ENCODE measurements around the gene FHOD1. TPM values are rescaled to one million over a fixed set of nuclear protein-coding genes. Genes with fewer than 3 reads are reported as not detected.

Gene FHOD1
- total RNA-seq, 4 donors from 2014 or later, result 15.1 to 53.3 (median 32.5) TPM

DNA sequence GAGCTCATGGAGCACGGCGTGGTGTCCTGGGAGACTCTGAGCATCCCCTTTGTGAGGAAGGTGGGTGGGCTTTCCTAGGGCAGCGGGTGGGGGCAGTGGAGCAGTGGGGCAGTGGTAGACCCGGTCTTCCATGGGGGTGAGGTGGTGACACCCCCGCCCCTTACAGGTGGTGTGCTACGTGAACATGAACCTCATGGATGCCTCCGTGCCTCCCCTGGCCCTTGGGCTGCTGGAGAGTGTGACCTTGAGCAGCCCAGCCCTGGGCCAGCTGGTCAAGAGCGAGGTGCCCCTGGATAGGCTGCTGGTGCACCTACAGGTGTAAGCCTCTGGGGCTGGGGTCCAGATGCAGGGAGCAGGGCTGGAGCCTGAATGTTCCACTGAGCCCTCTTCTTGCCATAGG is 46.8 kb downstream of the FHOD1 start:
- no peak for DNase-seq (ENCODE audit: low spot score)
- ATAC-seq (ENCODE audit: low FRiP score), result no peak
- TF ChIP-seq, protein P1, sequence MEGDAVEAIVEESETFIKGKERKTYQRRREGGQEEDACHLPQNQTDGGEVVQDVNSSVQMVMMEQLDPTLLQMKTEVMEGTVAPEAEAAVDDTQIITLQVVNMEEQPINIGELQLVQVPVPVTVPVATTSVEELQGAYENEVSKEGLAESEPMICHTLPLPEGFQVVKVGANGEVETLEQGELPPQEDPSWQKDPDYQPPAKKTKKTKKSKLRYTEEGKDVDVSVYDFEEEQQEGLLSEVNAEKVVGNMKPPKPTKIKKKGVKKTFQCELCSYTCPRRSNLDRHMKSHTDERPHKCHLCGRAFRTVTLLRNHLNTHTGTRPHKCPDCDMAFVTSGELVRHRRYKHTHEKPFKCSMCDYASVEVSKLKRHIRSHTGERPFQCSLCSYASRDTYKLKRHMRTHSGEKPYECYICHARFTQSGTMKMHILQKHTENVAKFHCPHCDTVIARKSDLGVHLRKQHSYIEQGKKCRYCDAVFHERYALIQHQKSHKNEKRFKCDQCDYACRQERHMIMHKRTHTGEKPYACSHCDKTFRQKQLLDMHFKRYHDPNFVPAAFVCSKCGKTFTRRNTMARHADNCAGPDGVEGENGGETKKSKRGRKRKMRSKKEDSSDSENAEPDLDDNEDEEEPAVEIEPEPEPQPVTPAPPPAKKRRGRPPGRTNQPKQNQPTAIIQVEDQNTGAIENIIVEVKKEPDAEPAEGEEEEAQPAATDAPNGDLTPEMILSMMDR (IDR thresholded peaks at IDR 0.05), result no peak

DNA sequence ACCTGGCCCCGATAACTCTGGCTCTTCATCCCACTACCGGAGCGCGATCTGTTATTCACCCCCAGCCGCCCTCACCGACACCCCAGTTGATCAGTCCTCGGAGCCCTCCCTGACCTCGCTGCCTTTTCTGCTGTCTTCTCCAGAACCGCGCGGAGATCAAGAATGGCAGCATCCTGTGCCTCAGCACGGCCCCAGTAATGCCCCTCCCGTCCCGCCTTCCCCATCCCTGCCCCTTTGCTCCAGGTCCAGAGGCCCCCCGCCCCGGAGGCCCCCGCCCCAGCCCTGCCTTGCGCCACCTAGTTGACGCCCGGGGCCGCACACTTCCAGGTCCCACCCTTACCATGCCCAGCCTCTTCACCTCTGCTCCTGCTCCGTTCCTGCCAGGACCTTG is 47.5 kb downstream of the FHOD1 start:
- TF ChIP-seq, protein P1 (IDR thresholded peaks at IDR 0.05), result no peak
- ATAC-seq (ENCODE audit: low FRiP score), result no peak
- no peak for DNase-seq (ENCODE audit: low spot score)

DNA sequence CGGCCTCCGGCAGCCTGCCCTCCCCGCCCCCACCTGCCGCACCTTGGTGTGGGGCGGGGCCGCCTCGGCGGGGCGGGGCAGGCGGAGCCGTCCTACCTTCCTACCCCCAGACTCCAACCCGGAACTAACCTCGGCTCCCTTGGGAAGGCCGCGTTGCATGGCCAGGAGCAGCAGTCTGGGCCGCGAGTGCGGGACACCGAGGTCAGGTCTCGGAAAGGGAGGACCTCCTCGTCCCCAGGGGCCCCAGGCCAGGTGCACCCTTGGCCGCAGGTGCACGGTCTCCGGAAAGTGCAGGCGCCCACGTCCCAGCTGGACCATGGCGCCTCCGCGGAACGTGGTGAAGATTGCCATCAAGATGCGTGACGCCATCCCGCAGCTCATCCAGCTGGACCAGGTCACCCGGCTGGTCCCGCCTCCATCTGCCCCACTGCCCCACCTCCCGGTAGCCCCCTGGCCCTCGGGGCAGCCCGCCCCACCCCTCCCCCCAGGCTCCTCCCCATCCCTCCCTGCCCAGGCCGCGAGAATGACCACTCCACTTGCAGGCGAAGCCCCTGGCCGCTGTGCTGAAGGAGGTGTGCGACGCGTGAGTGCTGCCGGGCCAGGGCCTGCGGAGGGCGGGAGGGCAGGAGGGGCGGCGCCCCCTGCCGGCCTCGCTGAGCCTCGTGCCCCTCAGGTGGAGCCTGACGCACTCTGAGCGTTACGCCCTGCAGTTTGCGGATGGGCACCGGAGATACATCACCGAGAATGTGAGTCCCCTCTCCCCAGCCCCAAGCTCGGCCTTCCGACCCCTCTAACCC is 48.1 kb downstream of the FHOD1 start, which contains the start of gene ELMO3:
ELMO3 (plus strand) TSS at position 121 of the 797 bp plus-strand sequence; CDS start at position 317, 196 bp downstream.
- DNase-seq (ENCODE audit: low spot score), result no peak
- TF ChIP-seq, protein P1 (IDR thresholded peaks at IDR 0.05), result no peak
- ATAC-seq (ENCODE audit: low FRiP score), result peak; percentile 42

DNA sequence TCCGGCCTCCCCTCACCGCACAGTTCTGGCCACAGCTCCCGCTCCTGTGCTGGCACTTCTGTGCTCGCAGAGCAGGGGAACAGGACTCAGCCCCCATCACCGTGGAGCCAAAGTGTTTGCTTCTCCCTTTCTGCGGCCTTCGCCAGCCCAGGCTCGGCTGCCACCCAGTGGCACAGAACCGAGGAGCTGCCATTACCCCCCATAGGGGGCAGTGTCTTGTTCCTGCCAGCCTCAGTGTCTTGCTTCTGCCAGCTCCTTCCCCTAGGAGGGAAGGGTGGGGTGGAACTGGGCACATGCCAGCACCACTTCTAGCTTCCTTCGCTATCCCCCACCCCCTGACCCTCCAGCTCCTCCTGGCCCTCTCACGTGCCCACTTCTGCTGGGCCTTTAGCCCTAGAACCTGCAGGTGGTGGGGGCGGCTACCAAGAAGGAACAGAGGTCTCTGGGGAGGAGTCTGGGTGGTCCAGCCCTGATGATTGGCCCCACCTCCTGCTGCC is 49.0 kb downstream of the FHOD1 start:
- ATAC-seq (ENCODE audit: low FRiP score), result no peak

DNA sequence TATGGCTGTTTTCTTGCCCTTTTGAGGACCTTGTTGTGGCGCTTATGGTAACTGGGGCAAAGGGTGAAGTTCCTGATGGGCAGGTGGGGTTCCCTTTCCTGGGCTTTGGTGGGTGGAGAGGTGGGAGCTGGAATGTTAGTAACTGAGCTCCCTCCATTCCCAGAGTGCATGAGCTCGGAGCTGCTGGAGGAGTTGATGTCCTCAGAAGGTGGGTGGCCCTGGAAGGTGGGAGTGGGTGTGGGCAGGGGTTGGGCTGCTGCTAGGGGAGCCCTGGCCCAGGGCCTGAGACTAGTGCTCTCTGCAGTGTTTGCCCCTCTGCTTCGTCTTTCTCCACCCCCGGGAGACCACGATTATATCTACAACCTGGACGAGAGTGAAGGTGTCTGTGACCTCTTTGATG is 49.6 kb downstream of the FHOD1 start:
- DNase-seq (ENCODE audit: low spot score), result no peak
- TF ChIP-seq, protein P1 (IDR thresholded peaks at IDR 0.05), result no peak
- ATAC-seq (ENCODE audit: low FRiP score), result no peak

More for the DNA sequence above, 49.0 kb downstream of the FHOD1 start:
- DNase-seq (ENCODE audit: low spot score), result no peak
- TF ChIP-seq, protein P1 (IDR thresholded peaks at IDR 0.05), result no peak

DNA sequence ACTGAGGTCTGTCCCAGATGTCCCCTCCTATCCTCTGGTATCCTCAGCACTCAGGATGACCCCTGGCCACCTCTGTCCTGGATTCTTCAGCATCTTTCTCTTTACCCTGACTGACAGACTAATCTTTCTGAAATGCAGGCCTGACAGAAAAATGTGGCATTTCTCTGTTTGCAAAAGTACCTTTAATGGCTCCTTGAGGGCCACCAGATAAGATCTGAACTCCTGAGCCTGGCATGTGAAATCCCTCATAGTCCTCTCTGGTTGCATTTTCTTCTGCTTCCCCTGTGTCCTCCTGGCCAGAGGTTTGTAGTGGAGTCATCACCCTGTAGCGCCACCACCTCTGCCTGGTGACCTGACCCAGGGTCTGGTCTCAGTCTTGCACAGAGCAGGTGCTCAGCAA is 50.4 kb downstream of the FHOD1 start:
- DNase-seq (ENCODE audit: low spot score) (no peak), ATAC-seq (ENCODE audit: low FRiP score) (no peak)
- TF ChIP-seq, protein P1 (IDR thresholded peaks at IDR 0.05), result no peak

DNA sequence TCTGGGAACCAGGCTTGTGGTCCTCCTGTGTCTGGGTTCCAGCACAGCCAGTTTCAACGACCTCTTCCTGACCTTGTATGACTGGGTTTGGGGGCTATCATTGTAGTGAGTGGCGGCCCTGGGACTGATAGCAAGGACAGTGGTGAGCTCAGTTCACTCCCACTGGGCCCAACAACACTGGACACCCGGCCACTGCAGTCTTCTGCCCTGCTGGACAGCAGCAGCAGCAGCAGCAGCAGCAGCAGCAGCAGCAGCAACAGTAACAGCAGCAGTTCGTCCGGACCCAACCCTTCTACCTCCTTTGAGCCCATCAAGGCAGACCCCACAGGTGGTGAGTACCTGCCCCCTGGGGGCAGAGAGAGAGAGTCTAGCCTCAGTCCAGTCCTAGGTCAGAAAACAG is 51.6 kb downstream of the FHOD1 start:
- no peak for ATAC-seq (ENCODE audit: low FRiP score)
- TF ChIP-seq, protein P1 (IDR thresholded peaks at IDR 0.05), result no peak

More for the DNA sequence above, 51.6 kb downstream of the FHOD1 start:
- DNase-seq (ENCODE audit: low spot score), result no peak

Measured in omental fat pad (tissue), 4 donors.